K562 (cell line): ENCODE results near the gene ANKRD27. TPM values are rescaled to one million over a fixed set of nuclear protein-coding genes. Genes with fewer than 3 reads are reported as not detected.

ENCODE experiments used
- ATF1 ChIP-seq, 2 experiments: fragments of 450-650 bp in 1 of 2; IDR thresholded peaks; 2 replicates each; pipeline ENCODE4 v1.6.1; 2016; ENCODE audit warnings: missing compliant biosample characterization in 1 of 2, missing genetic modification characterization in 1 of 2
- DIDO1 ChIP-seq: fragments of 450-650 bp; IDR thresholded peaks from 2 replicates; pipeline ENCODE4 v1.6.1; 2016; ENCODE audit warnings: low read depth, missing biosample characterization, missing genetic modification characterization
- HEY1 ChIP-seq: fragments of 250-450 bp; sonication (Bioruptor Pico); IDR thresholded peaks from 2 replicates; pipeline ENCODE4 v1.5.0; 2020; ENCODE audit warnings: mild to moderate bottlenecking, moderate library complexity, borderline replicate concordance
- HIVEP1 ChIP-seq: fragments of 250-450 bp; sonication (Bioruptor Pico); IDR thresholded peaks from 2 replicates; pipeline ENCODE4 v1.4.0; 2020; ENCODE audit warnings: mild to moderate bottlenecking
- IFI16 ChIP-seq: fragments of 250-450 bp; sonication (Bioruptor Pico); IDR thresholded peaks from 2 replicates; pipeline ENCODE4 v2.1.2; 2022; ENCODE audit warnings: mild to moderate bottlenecking, inconsistent platforms
- MAFG ChIP-seq: fragments of 450-650 bp; conservative IDR thresholded peaks from 2 replicates; pipeline ENCODE4 v1.6.1; 2016; ENCODE audit warnings: missing genetic modification characterization, missing compliant biosample characterization
- MAZ ChIP-seq, 2 experiments: fragments of 450-650 bp in 1 of 2; sonication (generic) in 1 of 2; formaldehyde crosslinking; IDR thresholded peaks in 1 of 2; conservative IDR thresholded peaks in 1 of 2; 2 replicates each; pipeline versions ENCODE4 v1.4.0 to v1.5.0; 2020; ENCODE audit warnings: mild to moderate bottlenecking in 1 of 2, missing genetic modification reagents in 1 of 2
- MCM3 ChIP-seq: fragments of 450-650 bp; IDR thresholded peaks from 2 replicates; pipeline ENCODE4 v1.6.1; 2016
- NR2F6 ChIP-seq: fragments of 450-650 bp; formaldehyde crosslinking; IDR thresholded peaks from 2 replicates; pipeline ENCODE4 v1.4.0; 2020; ENCODE audit warnings: mild to moderate bottlenecking
- PYGO2 ChIP-seq: fragments of 450-650 bp; IDR thresholded peaks from 2 replicates; pipeline ENCODE4 v1.6.1; 2016; ENCODE audit warnings: mild to moderate bottlenecking, missing genetic modification characterization, moderate library complexity, missing compliant biosample characterization
- SMAD2 ChIP-seq: fragments of 150-350 bp; IDR thresholded peaks from 2 replicates; pipeline ENCODE4 v1.6.1; 2014; ENCODE audit warnings: low read depth, mild to moderate bottlenecking, low read length
- TCFL5 ChIP-seq: fragments of 250-450 bp; sonication (Bioruptor Pico); conservative IDR thresholded peaks from 2 replicates; pipeline ENCODE4 v1.6.1; 2021; ENCODE audit warnings: mild to moderate bottlenecking, moderate library complexity, matching md5 sums
- ZNF232 ChIP-seq: sonication (generic); formaldehyde crosslinking; IDR thresholded peaks from 2 replicates; pipeline ENCODE4 v1.8.0; 2022; ENCODE audit warnings: mild to moderate bottlenecking, missing genetic modification reagents
- ZNF75A ChIP-seq: fragments of 450-650 bp; formaldehyde crosslinking; IDR thresholded peaks from 2 replicates; pipeline ENCODE4 v1.4.0; 2020; ENCODE audit warnings: mild to moderate bottlenecking
- polyA plus RNA-seq, 8 experiments: library from polyadenylated mRNA; depleted of rRNA in 4 of 8; stranded (reverse) in 5 of 8; unstranded in 3 of 8; fragments of >200 nt; fragmentation: Nextera tagmentation in 2 of 8; fragmentation: Illumina TruSeq in 1 of 8; extraction: Ambion mirVana in 2 of 8; extraction: Trizol in 1 of 8; gene quantifications; 2 replicates each; pipeline versions ENCODE4 v1.2.1 to v1.2.3, GENCODE V29; 2011 to 2014; ENCODE audit warnings: inconsistent platforms in 1 of 8, missing spikeins in 1 of 8
- total RNA-seq, 7 experiments: library from RNA; depleted of rRNA in 6 of 7; stranded (reverse); fragments of >200 nt in 6 of 7; fragmentation: Illumina TruSeq in 2 of 7; extraction: Trizol in 2 of 7; gene quantifications; 2 replicates each; pipeline versions ENCODE4 v1.2.1 to v1.2.3, GENCODE V29; 2011 to 2021; ENCODE audit warnings: low replicate concordance in 1 of 7
- TF ChIP-seq, protein P1 (sequence below), 2 experiments: fragments of 450-650 bp in 1 of 2; IDR thresholded peaks; 2 replicates each; pipeline ENCODE4 v1.6.1; 2011 to 2017; ENCODE audit warnings: low read depth in 2 of 2, antibody characterized with exemption in 1 of 2, borderline replicate concordance in 1 of 2, low read length in 1 of 2, mild to moderate bottlenecking in 1 of 2, mixed read lengths in 1 of 2; ENCODE audit not compliant: control insufficient read depth in 1 of 2
- TF ChIP-seq, protein P2 (sequence below): fragments of 250-450 bp; sonication (Bioruptor Pico); IDR thresholded peaks from 2 replicates; pipeline ENCODE4 v1.4.0; 2020; ENCODE audit warnings: mild to moderate bottlenecking, moderate library complexity
- TF ChIP-seq, protein P3 (sequence below): fragments of 450-650 bp; IDR thresholded peaks from 2 replicates; pipeline ENCODE4 v1.7.0; 2016; ENCODE audit warnings: borderline replicate concordance
- TF ChIP-seq, protein P4 (sequence below): sonication (generic); formaldehyde crosslinking; IDR thresholded peaks from 2 replicates; pipeline ENCODE4 v1.8.0; 2022; ENCODE audit warnings: missing genetic modification reagents, mild to moderate bottlenecking, borderline replicate concordance
- TF ChIP-seq, protein P5 (sequence below): fragments of 450-650 bp; formaldehyde crosslinking; IDR thresholded peaks from 2 replicates; pipeline ENCODE4 v1.4.0; 2020; ENCODE audit warnings: mild to moderate bottlenecking, moderate library complexity

Gene ANKRD27
- total and polyA plus RNA-seq, 9 of the 15 experiments (the other 6 are each of a cell fraction or from before 2014, with no cell fraction given), result 5.3 to 71.3 (median 54.2) TPM

DNA sequence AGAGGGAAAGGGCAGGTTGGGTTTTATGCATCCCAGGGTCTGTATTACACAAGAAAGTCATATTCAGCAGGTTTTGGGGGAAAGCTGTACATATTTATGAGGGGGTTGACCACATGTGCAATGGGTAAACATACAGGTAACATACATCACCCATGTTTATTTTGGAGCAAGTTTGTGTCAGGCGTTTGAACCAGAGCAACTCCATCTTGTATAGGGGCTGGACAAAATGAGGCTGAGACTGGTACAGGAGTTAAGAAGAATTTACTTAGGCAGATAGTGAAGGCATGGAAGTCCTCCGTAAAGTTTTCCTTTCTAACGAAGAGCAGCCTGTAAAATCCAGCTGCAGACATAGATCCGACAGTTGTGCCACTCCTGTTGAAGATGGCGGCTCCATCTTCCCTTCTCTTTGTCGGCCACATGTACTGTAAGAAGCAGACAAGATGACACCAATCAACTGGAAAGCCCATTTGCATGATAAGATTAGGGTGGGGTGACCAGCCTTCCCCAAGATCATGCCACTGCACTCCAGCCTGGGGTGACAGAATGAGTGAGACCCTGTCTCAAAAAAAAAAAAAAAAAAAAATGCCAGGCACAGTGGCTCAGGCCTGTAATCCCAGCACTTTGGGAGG, 12.0 kb upstream of the ANKRD27 start (continued):
- TF ChIP-seq, protein P1, sequence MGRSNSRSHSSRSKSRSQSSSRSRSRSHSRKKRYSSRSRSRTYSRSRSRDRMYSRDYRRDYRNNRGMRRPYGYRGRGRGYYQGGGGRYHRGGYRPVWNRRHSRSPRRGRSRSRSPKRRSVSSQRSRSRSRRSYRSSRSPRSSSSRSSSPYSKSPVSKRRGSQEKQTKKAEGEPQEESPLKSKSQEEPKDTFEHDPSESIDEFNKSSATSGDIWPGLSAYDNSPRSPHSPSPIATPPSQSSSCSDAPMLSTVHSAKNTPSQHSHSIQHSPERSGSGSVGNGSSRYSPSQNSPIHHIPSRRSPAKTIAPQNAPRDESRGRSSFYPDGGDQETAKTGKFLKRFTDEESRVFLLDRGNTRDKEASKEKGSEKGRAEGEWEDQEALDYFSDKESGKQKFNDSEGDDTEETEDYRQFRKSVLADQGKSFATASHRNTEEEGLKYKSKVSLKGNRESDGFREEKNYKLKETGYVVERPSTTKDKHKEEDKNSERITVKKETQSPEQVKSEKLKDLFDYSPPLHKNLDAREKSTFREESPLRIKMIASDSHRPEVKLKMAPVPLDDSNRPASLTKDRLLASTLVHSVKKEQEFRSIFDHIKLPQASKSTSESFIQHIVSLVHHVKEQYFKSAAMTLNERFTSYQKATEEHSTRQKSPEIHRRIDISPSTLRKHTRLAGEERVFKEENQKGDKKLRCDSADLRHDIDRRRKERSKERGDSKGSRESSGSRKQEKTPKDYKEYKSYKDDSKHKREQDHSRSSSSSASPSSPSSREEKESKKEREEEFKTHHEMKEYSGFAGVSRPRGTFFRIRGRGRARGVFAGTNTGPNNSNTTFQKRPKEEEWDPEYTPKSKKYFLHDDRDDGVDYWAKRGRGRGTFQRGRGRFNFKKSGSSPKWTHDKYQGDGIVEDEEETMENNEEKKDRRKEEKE (IDR thresholded peaks at IDR 0.05; ENCODE audit: borderline replicate concordance in 1 of 2, control insufficient read depth in 1 of 2, low read depth in 2 of 2, low read length in 1 of 2), result no peak
- TF ChIP-seq IFI16 (CRISPR knock-in tag) (peak; percentile 93), HEY1 (peak; percentile 70; the same call in 1 of the 2 replicates), MCM3 (no peak), SMAD2 (no peak), NR2F6 (0 out of 2 replicates have a peak, but pooled peaks have one; percentile 81), DIDO1 (tag) (no peak), TCFL5 (CRISPR knock-in tag) (peak; percentile 80), MAFG (tag) (peak; percentile 20; the same call in 1 of the 2 replicates), ZNF75A (CRISPR knock-in tag) (peak; percentile 68; the same call in 1 of the 2 replicates), MAZ (CRISPR knock-in tag; conservative IDR thresholded peaks at IDR 0.05 in 1 of 2, IDR thresholded peaks at IDR 0.05 in 1 of 2) (peak in 1 of 2 experiments; percentile 85; a peak in 2 of 4 replicates), HIVEP1 (peak; percentile 95), ATF1 (CRISPR knock-in tag; IDR thresholded peaks at IDR 0.05) (no peak), ATF1 (tag; IDR thresholded peaks at IDR 0.05) (peak; percentile 63), PYGO2 (tag) (peak; percentile 93), ZNF232 (CRISPR knock-in tag) (no peak)
- TF ChIP-seq, protein P2, sequence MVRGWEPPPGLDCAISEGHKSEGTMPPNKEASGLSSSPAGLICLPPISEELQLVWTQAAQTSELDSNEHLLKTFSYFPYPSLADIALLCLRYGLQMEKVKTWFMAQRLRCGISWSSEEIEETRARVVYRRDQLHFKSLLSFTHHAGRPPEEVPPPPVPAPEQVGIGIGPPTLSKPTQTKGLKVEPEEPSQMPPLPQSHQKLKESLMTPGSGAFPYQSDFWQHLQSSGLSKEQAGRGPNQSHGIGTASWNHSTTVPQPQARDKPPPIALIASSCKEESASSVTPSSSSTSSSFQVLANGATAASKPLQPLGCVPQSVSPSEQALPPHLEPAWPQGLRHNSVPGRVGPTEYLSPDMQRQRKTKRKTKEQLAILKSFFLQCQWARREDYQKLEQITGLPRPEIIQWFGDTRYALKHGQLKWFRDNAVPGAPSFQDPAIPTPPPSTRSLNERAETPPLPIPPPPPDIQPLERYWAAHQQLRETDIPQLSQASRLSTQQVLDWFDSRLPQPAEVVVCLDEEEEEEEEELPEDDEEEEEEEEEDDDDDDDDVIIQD (CRISPR knock-in tag), result peak; percentile 88
- TF ChIP-seq, protein P3, sequence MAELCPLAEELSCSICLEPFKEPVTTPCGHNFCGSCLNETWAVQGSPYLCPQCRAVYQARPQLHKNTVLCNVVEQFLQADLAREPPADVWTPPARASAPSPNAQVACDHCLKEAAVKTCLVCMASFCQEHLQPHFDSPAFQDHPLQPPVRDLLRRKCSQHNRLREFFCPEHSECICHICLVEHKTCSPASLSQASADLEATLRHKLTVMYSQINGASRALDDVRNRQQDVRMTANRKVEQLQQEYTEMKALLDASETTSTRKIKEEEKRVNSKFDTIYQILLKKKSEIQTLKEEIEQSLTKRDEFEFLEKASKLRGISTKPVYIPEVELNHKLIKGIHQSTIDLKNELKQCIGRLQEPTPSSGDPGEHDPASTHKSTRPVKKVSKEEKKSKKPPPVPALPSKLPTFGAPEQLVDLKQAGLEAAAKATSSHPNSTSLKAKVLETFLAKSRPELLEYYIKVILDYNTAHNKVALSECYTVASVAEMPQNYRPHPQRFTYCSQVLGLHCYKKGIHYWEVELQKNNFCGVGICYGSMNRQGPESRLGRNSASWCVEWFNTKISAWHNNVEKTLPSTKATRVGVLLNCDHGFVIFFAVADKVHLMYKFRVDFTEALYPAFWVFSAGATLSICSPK, result no peak
- TF ChIP-seq, protein P4, sequence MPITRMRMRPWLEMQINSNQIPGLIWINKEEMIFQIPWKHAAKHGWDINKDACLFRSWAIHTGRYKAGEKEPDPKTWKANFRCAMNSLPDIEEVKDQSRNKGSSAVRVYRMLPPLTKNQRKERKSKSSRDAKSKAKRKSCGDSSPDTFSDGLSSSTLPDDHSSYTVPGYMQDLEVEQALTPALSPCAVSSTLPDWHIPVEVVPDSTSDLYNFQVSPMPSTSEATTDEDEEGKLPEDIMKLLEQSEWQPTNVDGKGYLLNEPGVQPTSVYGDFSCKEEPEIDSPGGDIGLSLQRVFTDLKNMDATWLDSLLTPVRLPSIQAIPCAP (CRISPR knock-in tag), result no peak
- TF ChIP-seq, protein P5, sequence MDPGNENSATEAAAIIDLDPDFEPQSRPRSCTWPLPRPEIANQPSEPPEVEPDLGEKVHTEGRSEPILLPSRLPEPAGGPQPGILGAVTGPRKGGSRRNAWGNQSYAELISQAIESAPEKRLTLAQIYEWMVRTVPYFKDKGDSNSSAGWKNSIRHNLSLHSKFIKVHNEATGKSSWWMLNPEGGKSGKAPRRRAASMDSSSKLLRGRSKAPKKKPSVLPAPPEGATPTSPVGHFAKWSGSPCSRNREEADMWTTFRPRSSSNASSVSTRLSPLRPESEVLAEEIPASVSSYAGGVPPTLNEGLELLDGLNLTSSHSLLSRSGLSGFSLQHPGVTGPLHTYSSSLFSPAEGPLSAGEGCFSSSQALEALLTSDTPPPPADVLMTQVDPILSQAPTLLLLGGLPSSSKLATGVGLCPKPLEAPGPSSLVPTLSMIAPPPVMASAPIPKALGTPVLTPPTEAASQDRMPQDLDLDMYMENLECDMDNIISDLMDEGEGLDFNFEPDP, result peak; percentile 92
